Testis (tissue), 3 donors: ENCODE results near the gene CEP350. TPM values are rescaled to one million over a fixed set of nuclear protein-coding genes. Genes with fewer than 3 reads are reported as not detected.

Experiments used
- DNase-seq: peaks from one replicate; pipeline ENCODE4 v3.0.0-alpha.2; 2019
- H3K27ac ChIP-seq, 2 donors: fragments of 200-600 bp; sonication (generic); one replicate each; pipeline ENCODE4 v1.5.1; 2019
- H3K27me3 ChIP-seq: fragments of 200-600 bp; sonication (generic); one replicate; pipeline ENCODE4 v1.5.1; 2019
- H3K36me3 ChIP-seq: fragments of 200-600 bp; sonication (generic); one replicate; pipeline ENCODE4 v1.5.1; 2017; ENCODE audit warnings: low read depth; ENCODE audit errors: missing control alignments
- H3K4me1 ChIP-seq: fragments of 200-600 bp; sonication (generic); one replicate; pipeline ENCODE4 v1.5.1; 2019
- H3K4me3 ChIP-seq, 2 donors: fragments of 200-600 bp; sonication (generic); one replicate each; pipeline ENCODE4 v1.5.1; 2017 to 2019
- H3K9me3 ChIP-seq: fragments of 200-600 bp; sonication (generic); one replicate; pipeline ENCODE4 v1.5.1; 2017
- POLR2A ChIP-seq: fragments of 450-650 bp; IDR thresholded peaks from one replicate; pipeline ENCODE4 v1.6.1; 2017; ENCODE audit warnings: antibody characterized with exemption, mild to moderate bottlenecking, moderate library complexity
- WGBS, 2 donors: methylation state at CpG; one replicate each; pipeline ENCODE4 v1.1.5; 2018; 5-methylcytosine and 5-hydroxymethylcytosine counted together
- intact Hi-C: fragments of 100-400 bp; cut with DNase I; formaldehyde crosslinking; loops from one replicate; pipeline ENCODE4 v1.15.1; 2023; ENCODE audit warnings: low total_unique reads
- polyA plus RNA-seq: library from polyadenylated mRNA; stranded (reverse); fragments of 350-450 nt; fragmentation: Illumina TruSeq; extraction: RNeasy Lipid Tissue Mini Kit (QIAGEN cat#74804); gene quantifications from one replicate; pipeline ENCODE4 v1.2.3, GENCODE V29; 2014; ENCODE audit warnings: low read depth, low replicate concordance; ENCODE audit not compliant: insufficient read depth
- total RNA-seq, 2 donors: library from RNA; depleted of rRNA; stranded (reverse); fragments of >200 nt; gene quantifications; one replicate each; pipeline ENCODE4 v1.2.3, GENCODE V29; 2016
- TF ChIP-seq, protein P1 (sequence below), 3 experiments: fragments of 450-650 bp in 2 of 3; fragments of 200-600 bp in 1 of 3; sonication (generic) in 1 of 3; IDR thresholded peaks; one replicate each; pipeline ENCODE4 v1.5.1; 2016 to 2019; ENCODE audit warnings: antibody characterized with exemption in 3 of 3, mild to moderate bottlenecking in 2 of 3, moderate library complexity in 1 of 3

CEP350 gene
- total and polyA plus RNA-seq, 3 donors from 2014 or later, result 89.4 to 177 (median 104) TPM

DNA sequence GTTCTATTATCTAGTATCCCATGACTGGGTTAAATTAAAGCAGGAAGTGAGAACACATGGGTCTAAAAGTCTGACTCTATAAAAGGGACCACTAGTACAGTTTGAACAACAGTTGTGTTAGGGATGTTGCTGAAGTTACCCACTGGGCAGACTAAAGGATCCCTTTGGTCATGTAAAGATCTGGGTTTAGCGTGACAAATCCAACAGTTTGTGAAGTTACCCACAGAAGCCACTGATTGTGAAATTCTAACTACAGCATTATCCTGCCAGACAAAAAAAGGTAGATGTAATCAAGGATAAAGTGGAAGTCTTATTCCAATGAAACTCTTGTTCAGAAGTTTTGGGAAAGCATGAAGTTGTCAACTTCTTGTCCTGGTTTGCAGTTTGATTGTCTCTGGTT is 205.7 kb downstream of the CEP350 start:
- H3K9me3 ChIP-seq, result no peaks in the 10 kb centered on the region
- no peak for TF ChIP-seq POLR2A
- TF ChIP-seq, protein P1, sequence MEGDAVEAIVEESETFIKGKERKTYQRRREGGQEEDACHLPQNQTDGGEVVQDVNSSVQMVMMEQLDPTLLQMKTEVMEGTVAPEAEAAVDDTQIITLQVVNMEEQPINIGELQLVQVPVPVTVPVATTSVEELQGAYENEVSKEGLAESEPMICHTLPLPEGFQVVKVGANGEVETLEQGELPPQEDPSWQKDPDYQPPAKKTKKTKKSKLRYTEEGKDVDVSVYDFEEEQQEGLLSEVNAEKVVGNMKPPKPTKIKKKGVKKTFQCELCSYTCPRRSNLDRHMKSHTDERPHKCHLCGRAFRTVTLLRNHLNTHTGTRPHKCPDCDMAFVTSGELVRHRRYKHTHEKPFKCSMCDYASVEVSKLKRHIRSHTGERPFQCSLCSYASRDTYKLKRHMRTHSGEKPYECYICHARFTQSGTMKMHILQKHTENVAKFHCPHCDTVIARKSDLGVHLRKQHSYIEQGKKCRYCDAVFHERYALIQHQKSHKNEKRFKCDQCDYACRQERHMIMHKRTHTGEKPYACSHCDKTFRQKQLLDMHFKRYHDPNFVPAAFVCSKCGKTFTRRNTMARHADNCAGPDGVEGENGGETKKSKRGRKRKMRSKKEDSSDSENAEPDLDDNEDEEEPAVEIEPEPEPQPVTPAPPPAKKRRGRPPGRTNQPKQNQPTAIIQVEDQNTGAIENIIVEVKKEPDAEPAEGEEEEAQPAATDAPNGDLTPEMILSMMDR (IDR thresholded peaks at IDR 0.05), result no peak
- 90 to 93% methylated on average over 1 of the region's 1 CpG for WGBS, 2 donors
- H3K4me1 ChIP-seq, result peaks cover 36% of the 10 kb centered on the region
- no peak overlapping the region for H3K27ac ChIP-seq
- intact Hi-C loops, result no loop called here
- no peak for DNase-seq
- H3K36me3 ChIP-seq, result no peaks in the 10 kb centered on the region
- H3K4me3 ChIP-seq, result no peak overlapping the region
- H3K27me3 ChIP-seq, result no peaks in the 10 kb centered on the region

DNA sequence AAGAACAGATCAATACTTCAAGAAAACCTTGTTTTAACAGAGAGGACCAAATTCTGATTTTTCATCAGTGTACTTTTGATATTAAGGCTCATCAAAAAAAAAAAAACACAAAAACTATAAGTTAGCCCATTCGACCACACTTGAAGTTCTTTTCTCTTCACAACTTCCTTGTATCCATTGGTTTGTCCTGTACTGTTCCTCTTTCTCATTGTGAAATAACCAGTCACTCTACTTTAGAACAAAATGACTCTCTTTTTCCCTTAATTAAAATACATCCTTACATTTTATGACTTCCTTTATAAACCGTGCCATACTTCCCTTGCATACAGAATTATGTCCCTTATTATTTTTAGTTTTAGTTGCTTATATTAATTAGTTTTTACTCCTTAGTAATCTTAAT is 208.4 kb downstream of the CEP350 start:
- Histone ChIP-seq H3K4me1 (peaks cover 35% of the 10 kb centered on the region), H3K9me3 (no peaks in the 10 kb centered on the region), H3K27me3 (no peaks in the 10 kb centered on the region), H3K36me3 (no peaks in the 10 kb centered on the region), H3K27ac (peak overlapping the region in 1 of 2 donors; percentile 32), H3K4me3 (no peak overlapping the region)
- TF ChIP-seq, protein P1 (IDR thresholded peaks at IDR 0.05), result no peak
- no peak for TF ChIP-seq POLR2A
- no peak for DNase-seq
- intact Hi-C loops, result no loop called here
- WGBS, 2 donors, result 62 to 74% methylated on average over 2 of the region's 2 CpGs

Other genes starting within 250 kb of the CEP350 start
- gene FAM163A, start 211.5 kb upstream of the CEP350 start, total RNA-seq, result 1 to 10 TPM; 3.5 to 6.0 TPM
- gene FAM163A, start 211.5 kb upstream of the CEP350 start, polyA plus RNA-seq, result 6.6 TPM
- 10 to 100 TPM; 71.5 to 90.4 TPM for gene TOR1AIP2, start 77.0 kb upstream of the CEP350 start, total RNA-seq
- 25.9 TPM for gene TOR1AIP2, start 77.0 kb upstream of the CEP350 start, polyA plus RNA-seq
- gene TOR1AIP1, start 72.5 kb upstream of the CEP350 start, total RNA-seq, result 10 to 100 TPM; 62.7 to 63.7 TPM
- gene TOR1AIP1, start 72.5 kb upstream of the CEP350 start, polyA plus RNA-seq, result 72.3 TPM
- 100 to 1,000 TPM; 566 to 691 TPM for gene QSOX1, start 200.1 kb downstream of the CEP350 start, total RNA-seq
- gene QSOX1, start 200.1 kb downstream of the CEP350 start, polyA plus RNA-seq, result 285 TPM